HEK293 (cell line): ENCODE data around the gene IGFALS.

Source experiments
- ELK4 ChIP-seq: IDR thresholded peaks from 2 replicates; pipeline ENCODE4 v1.6.1; 2011; ENCODE audit warnings: mild to moderate bottlenecking, low read depth, low read length, borderline replicate concordance
- KLF10 ChIP-seq: fragments of 450-650 bp; IDR thresholded peaks from 2 replicates; pipeline ENCODE4 v1.5.1; 2018; ENCODE audit warnings: missing biosample characterization, mild to moderate bottlenecking, missing genetic modification characterization
- PATZ1 ChIP-seq: fragments of 450-650 bp; formaldehyde crosslinking; IDR thresholded peaks from 2 replicates; pipeline ENCODE4 v1.5.1; 2016; ENCODE audit warnings: missing biosample characterization, missing genetic modification characterization
- PRDM6 ChIP-seq: fragments of 450-650 bp; formaldehyde crosslinking; IDR thresholded peaks from 2 replicates; pipeline ENCODE4 v1.5.1; 2017; ENCODE audit warnings: missing biosample characterization, missing genetic modification characterization
- RBAK ChIP-seq: fragments of 450-650 bp; formaldehyde crosslinking; IDR thresholded peaks from 2 replicates; pipeline ENCODE4 v1.5.1; 2016; ENCODE audit warnings: missing biosample characterization, missing genetic modification characterization
- TCF7L2 ChIP-seq: IDR thresholded peaks from 2 replicates; pipeline ENCODE4 v1.6.1; 2011; ENCODE audit warnings: low read depth, mild to moderate bottlenecking, inconsistent platforms, low read length, moderate library complexity, borderline replicate concordance
- YY1 ChIP-seq: fragments of 450-650 bp; formaldehyde crosslinking; IDR thresholded peaks from 2 replicates; pipeline ENCODE4 v1.5.1; 2018; ENCODE audit warnings: missing biosample characterization, missing genetic modification characterization
- ZBTB11 ChIP-seq: fragments of 450-650 bp; formaldehyde crosslinking; conservative IDR thresholded peaks from 2 replicates; pipeline ENCODE4 v1.5.1; 2016; ENCODE audit warnings: low read depth, missing biosample characterization, missing genetic modification characterization
- ZBTB26 ChIP-seq: fragments of 450-650 bp; formaldehyde crosslinking; optimal IDR thresholded peaks from 2 replicates; pipeline ENCODE3; 2016; ENCODE audit warnings: missing biosample characterization, mild to moderate bottlenecking, missing genetic modification characterization
- ZBTB6 ChIP-seq: fragments of 450-650 bp; formaldehyde crosslinking; IDR thresholded peaks from 2 replicates; pipeline ENCODE4 v1.5.1; 2017; ENCODE audit warnings: missing biosample characterization, missing genetic modification characterization
- ZNF121 ChIP-seq: fragments of 450-650 bp; formaldehyde crosslinking; IDR thresholded peaks from 2 replicates; pipeline ENCODE4 v1.5.1; 2016; ENCODE audit warnings: missing biosample characterization, missing genetic modification characterization
- ZNF132 ChIP-seq: fragments of 450-650 bp; formaldehyde crosslinking; IDR thresholded peaks from 2 replicates; pipeline ENCODE4 v1.5.1; 2017; ENCODE audit warnings: missing biosample characterization, missing genetic modification characterization, borderline replicate concordance
- ZNF140 ChIP-seq: fragments of 450-650 bp; formaldehyde crosslinking; IDR thresholded peaks from 2 replicates; pipeline ENCODE4 v1.5.1; 2016; ENCODE audit warnings: missing biosample characterization, missing genetic modification characterization
- ZNF155 ChIP-seq: fragments of 450-650 bp; formaldehyde crosslinking; IDR thresholded peaks from 2 replicates; pipeline ENCODE4 v1.5.1; 2016; ENCODE audit warnings: missing biosample characterization, missing genetic modification characterization
- ZNF354C ChIP-seq: fragments of 450-650 bp; formaldehyde crosslinking; IDR thresholded peaks from 2 replicates; pipeline ENCODE4 v1.5.1; 2016; ENCODE audit warnings: missing biosample characterization, missing genetic modification characterization, low read depth, borderline replicate concordance
- ZNF404 ChIP-seq: fragments of 450-650 bp; formaldehyde crosslinking; IDR thresholded peaks from 2 replicates; pipeline ENCODE4 v1.5.1; 2017; ENCODE audit warnings: missing biosample characterization, missing genetic modification characterization
- ZNF529 ChIP-seq: fragments of 450-650 bp; formaldehyde crosslinking; IDR thresholded peaks from 2 replicates; pipeline ENCODE4 v1.5.1; 2017; ENCODE audit warnings: missing genetic modification characterization, missing biosample characterization; ENCODE audit not compliant: insufficient replicate concordance
- ZNF555 ChIP-seq: fragments of 450-650 bp; formaldehyde crosslinking; conservative IDR thresholded peaks from 2 replicates; pipeline ENCODE4 v1.5.1; 2017; ENCODE audit warnings: missing biosample characterization, mild to moderate bottlenecking, missing genetic modification characterization, inconsistent platforms
- ZNF560 ChIP-seq: fragments of 450-650 bp; formaldehyde crosslinking; IDR thresholded peaks from 2 replicates; pipeline ENCODE4 v1.5.1; 2017; ENCODE audit warnings: missing biosample characterization, missing genetic modification characterization, borderline replicate concordance
- ZNF571 ChIP-seq: fragments of 450-650 bp; formaldehyde crosslinking; IDR thresholded peaks from 2 replicates; pipeline ENCODE4 v1.5.0; 2017; ENCODE audit warnings: missing biosample characterization, missing genetic modification characterization
- ZNF660 ChIP-seq: fragments of 450-650 bp; IDR thresholded peaks from 2 replicates; pipeline ENCODE4 v1.5.1; 2018; ENCODE audit warnings: missing biosample characterization, mild to moderate bottlenecking, missing genetic modification characterization
- ZNF677 ChIP-seq: fragments of 450-650 bp; IDR thresholded peaks from 2 replicates; pipeline ENCODE4 v1.5.0; 2018; ENCODE audit warnings: missing biosample characterization, mild to moderate bottlenecking, missing genetic modification characterization, moderate library complexity
- ZNF692 ChIP-seq: fragments of 450-650 bp; formaldehyde crosslinking; IDR thresholded peaks from 2 replicates; pipeline ENCODE4 v1.5.1; 2016; ENCODE audit warnings: missing biosample characterization, missing genetic modification characterization
- ZNF792 ChIP-seq: fragments of 450-650 bp; formaldehyde crosslinking; IDR thresholded peaks from 2 replicates; pipeline ENCODE4 v1.5.1; 2016; ENCODE audit warnings: missing biosample characterization, missing genetic modification characterization
- ZNF837 ChIP-seq: fragments of 450-650 bp; formaldehyde crosslinking; IDR thresholded peaks from 2 replicates; pipeline ENCODE4 v1.5.1; 2016; ENCODE audit warnings: missing biosample characterization, missing genetic modification characterization
- ZSCAN4 ChIP-seq: fragments of 450-650 bp; formaldehyde crosslinking; IDR thresholded peaks from 2 replicates; pipeline ENCODE4 v1.5.1; 2017; ENCODE audit warnings: missing biosample characterization, missing genetic modification characterization

The IGFALS gene

GRCh38 chr16:1781758-1782407, 11.6 kb downstream of the IGFALS start (continued):
- TF ChIP-seq ZNF692 (tag by site-specific recombination) (0 out of 2 replicates have a peak, but pooled peaks have one; percentile 47), ZNF132 (tag by site-specific recombination) (no peak), ZNF404 (tag by site-specific recombination) (no peak), YY1 (no peak), ZBTB6 (tag by site-specific recombination) (no peak), ZNF555 (tag by site-specific recombination) (no peak), ZNF660 (tag by site-specific recombination) (no peak), ZBTB11 (no peak; the same call in 1 of the 2 replicates), PATZ1 (tag by site-specific recombination) (peak; percentile 71), PRDM6 (tag by site-specific recombination) (no peak), ZBTB26 (tag by site-specific recombination) (peak; percentile 93), ZNF121 (tag by site-specific recombination) (no peak), KLF10 (tag by site-specific recombination) (no peak), ZNF792 (tag by site-specific recombination) (no peak), ZSCAN4 (no peak), ZNF571 (tag by site-specific recombination) (no peak), TCF7L2 (no peak), ZNF837 (tag by site-specific recombination) (no peak), ZNF529 (tag by site-specific recombination) (no peak), ZNF560 (tag by site-specific recombination) (no peak), ZNF677 (tag by site-specific recombination) (peak; percentile 45; the same call in 1 of the 2 replicates), ZNF354C (tag by site-specific recombination) (no peak), ELK4 (no peak), RBAK (tag by site-specific recombination) (no peak), ZNF140 (tag by site-specific recombination) (no peak), ZNF155 (tag by site-specific recombination) (no peak)
